Neuronal stem cell (in vitro differentiated cells): ENCODE measurements around the gene KMT2C.

Experiments used
- DNase-seq: peaks from one replicate; pipeline ENCODE4 v3.0.0-alpha.2; 2013; ENCODE audit warnings: low spot score
- H2AFZ ChIP-seq: one replicate; pipeline ENCODE4 v1.6.1; 2013; ENCODE audit warnings: mild to moderate bottlenecking, low read length, inconsistent platforms
- H2AK5ac ChIP-seq: 2 replicates; pipeline ENCODE4 v1.6.1; 2013; ENCODE audit warnings: low read depth, mild to moderate bottlenecking, inconsistent platforms, low read length, moderate library complexity, mixed read lengths
- H2BK120ac ChIP-seq: 2 replicates; pipeline ENCODE4 v1.6.1; 2013; ENCODE audit warnings: low read depth, mild to moderate bottlenecking, inconsistent platforms, low read length, moderate library complexity, mixed read lengths
- H2BK12ac ChIP-seq: one replicate; pipeline ENCODE4 v1.6.1; 2013; ENCODE audit warnings: low read length, inconsistent platforms
- H2BK15ac ChIP-seq: 2 replicates; pipeline ENCODE4 v1.6.1; 2013; ENCODE audit warnings: mild to moderate bottlenecking, low read length, inconsistent platforms, mixed read lengths
- H2BK5ac ChIP-seq: one replicate; pipeline ENCODE4 v1.6.1; 2013; ENCODE audit warnings: inconsistent platforms, mild to moderate bottlenecking, low read length, moderate library complexity
- H3K14ac ChIP-seq: one replicate; pipeline ENCODE4 v1.6.1; 2013; ENCODE audit warnings: low read length, inconsistent platforms
- H3K18ac ChIP-seq: 2 replicates; pipeline ENCODE4 v1.6.1; 2013; ENCODE audit warnings: low read length, inconsistent platforms
- H3K23ac ChIP-seq: 2 replicates; pipeline ENCODE4 v1.6.1; 2013; ENCODE audit warnings: low read depth, mild to moderate bottlenecking, mixed read lengths, low read length, inconsistent platforms; ENCODE audit not compliant: poor library complexity
- H3K27ac ChIP-seq: replicated peaks from 3 replicates; pipeline ENCODE4 v1.5.1; 2013; ENCODE audit warnings: low read length, inconsistent platforms
- H3K27me3 ChIP-seq, 3 experiments: 2 replicates each; pipeline ENCODE4 v1.6.1; 2013; ENCODE audit warnings: low read length in 3 of 3, mild to moderate bottlenecking in 2 of 3, inconsistent platforms in 1 of 3, low read depth in 1 of 3, mixed read lengths in 1 of 3, moderate library complexity in 1 of 3; ENCODE audit not compliant: control insufficient read depth in 3 of 3, insufficient read depth in 3 of 3
- H3K36me3 ChIP-seq, 2 donors: replicated peaks in 1 of 2; 2 replicates each; pipeline ENCODE4 v1.6.1; 2013; ENCODE audit warnings: low read length in 2 of 2; ENCODE audit not compliant: control insufficient read depth in 2 of 2, insufficient read depth in 2 of 2
- H3K4ac ChIP-seq: 2 replicates; pipeline ENCODE4 v1.6.1; 2013; ENCODE audit warnings: inconsistent platforms, mild to moderate bottlenecking, low read length, moderate library complexity
- H3K4me1 ChIP-seq, 2 donors: 1 replicate in 1 of 2; 2 replicates in 1 of 2; pipeline ENCODE4 v1.6.1; 2013; ENCODE audit warnings: low read length in 2 of 2, low read depth in 1 of 2; ENCODE audit not compliant: control insufficient read depth in 2 of 2, insufficient read depth in 1 of 2
- H3K4me2 ChIP-seq: one replicate; pipeline ENCODE4 v1.6.1; 2013; ENCODE audit warnings: mild to moderate bottlenecking, low read length, inconsistent platforms; ENCODE audit not compliant: insufficient read depth, poor library complexity, severe bottlenecking
- H3K4me3 ChIP-seq, 2 donors: 2 replicates each; pipeline ENCODE4 v1.5.1; 2013; ENCODE audit warnings: low read length in 2 of 2, mild to moderate bottlenecking in 2 of 2, inconsistent platforms in 1 of 2, moderate library complexity in 1 of 2
- H3K79me1 ChIP-seq: one replicate; pipeline ENCODE4 v1.6.1; 2013; ENCODE audit warnings: low read depth, mild to moderate bottlenecking, inconsistent platforms, low read length, moderate library complexity
- H3K9ac ChIP-seq: one replicate; pipeline ENCODE4 v1.6.1; 2013; ENCODE audit warnings: mild to moderate bottlenecking, low read depth, low read length, inconsistent platforms; ENCODE audit not compliant: poor library complexity
- H3K9me3 ChIP-seq, 2 donors: replicated peaks in 1 of 2; 2 replicates each; pipeline versions ENCODE3 to v1.6.1; 2013; ENCODE audit warnings: low read length in 2 of 2, mild to moderate bottlenecking in 2 of 2, inconsistent platforms in 1 of 2, low read depth in 1 of 2, mixed read lengths in 1 of 2, moderate library complexity in 1 of 2; ENCODE audit not compliant: control insufficient read depth in 2 of 2, insufficient read depth in 1 of 2
- H4K8ac ChIP-seq: one replicate; pipeline ENCODE4 v1.6.1; 2013; ENCODE audit warnings: low read depth, mild to moderate bottlenecking, inconsistent platforms, low read length, moderate library complexity
- H4K91ac ChIP-seq: one replicate; pipeline ENCODE4 v1.6.1; 2013; ENCODE audit warnings: low read length, low read depth, mild to moderate bottlenecking, inconsistent platforms; ENCODE audit not compliant: poor library complexity
- WGBS, 2 donors: extraction: QIAGEN DNeasy Blood & Tissue Kit; methylation state at CpG; one replicate each; pipeline ENCODE4 v1.1.7; 2013; ENCODE audit warnings: missing lambda C conversion rate in 2 of 2, mixed read lengths in 1 of 2; ENCODE audit not compliant: insufficient read length in 2 of 2, insufficient replicate concordance in 1 of 2; ENCODE audit errors: extremely low coverage in 2 of 2; 5-methylcytosine and 5-hydroxymethylcytosine counted together

KMT2C gene

GRCh38 chr7:152177681-152178404 lies 258.0 kb downstream of the KMT2C start:
- WGBS, 2 donors, result no CpG with 5 or more reads among the region's 7 CpGs
- peaks cover 34 to 97% of the 10 kb centered on the region in 2 donors for H3K36me3 ChIP-seq

GRCh38 chr7:152176797-152177196 lies 259.0 kb downstream of the KMT2C start:
- no peak overlapping the region for H2BK15ac ChIP-seq
- DNase-seq, result no peak
- no peak overlapping the region for H3K4me3 ChIP-seq
- H2AFZ ChIP-seq, result no peak overlapping the region
- no peak overlapping the region for H2AK5ac ChIP-seq
- H3K23ac ChIP-seq, result no peak overlapping the region
- no peak overlapping the region for H4K8ac ChIP-seq
- no peak overlapping the region for H2BK120ac ChIP-seq
- no peak overlapping the region for H3K27ac ChIP-seq
- no peak overlapping the region for H3K4ac ChIP-seq
- H3K18ac ChIP-seq, result no peak overlapping the region
- H3K36me3 ChIP-seq, result peaks cover 29 to 97% of the 10 kb centered on the region in 2 donors
- no peaks in the 10 kb centered on the region for H3K27me3 ChIP-seq
- no peaks in the 10 kb centered on the region for H3K4me1 ChIP-seq
- WGBS, 2 donors, result no CpG with 5 or more reads among the region's 2 CpGs
- no peak overlapping the region for H3K4me2 ChIP-seq
- no peak overlapping the region for H4K91ac ChIP-seq
- peaks cover 0 to 2% of the 10 kb centered on the region in 2 donors for H3K9me3 ChIP-seq
- no peaks in the 10 kb centered on the region for H3K79me1 ChIP-seq
- H3K14ac ChIP-seq, result no peak overlapping the region
- no peak overlapping the region for H3K9ac ChIP-seq
- H2BK12ac ChIP-seq, result no peak overlapping the region
- H2BK5ac ChIP-seq, result no peak overlapping the region

More at GRCh38 chr7:152177681-152178404, 258.0 kb downstream of the KMT2C start:
- no peak overlapping the region for H3K14ac ChIP-seq
- DNase-seq, result no peak
- no peak overlapping the region for H3K4me2 ChIP-seq
- no peak overlapping the region for H2BK15ac ChIP-seq
- H3K4me3 ChIP-seq, result no peak overlapping the region
- H3K9ac ChIP-seq, result no peak overlapping the region
- no peaks in the 10 kb centered on the region for H3K79me1 ChIP-seq
- peaks cover 0 to 2% of the 10 kb centered on the region in 2 donors for H3K9me3 ChIP-seq
- no peak overlapping the region for H2AK5ac ChIP-seq
- H2BK120ac ChIP-seq, result no peak overlapping the region
- H2BK12ac ChIP-seq, result no peak overlapping the region
- H3K18ac ChIP-seq, result no peak overlapping the region
- no peak overlapping the region for H2AFZ ChIP-seq
- H3K4me1 ChIP-seq, result no peaks in the 10 kb centered on the region
- H4K91ac ChIP-seq, result no peak overlapping the region
- H3K23ac ChIP-seq, result no peak overlapping the region
- no peak overlapping the region for H2BK5ac ChIP-seq
- H3K27ac ChIP-seq, result no peak overlapping the region
- H3K27me3 ChIP-seq, result no peaks in the 10 kb centered on the region
- no peak overlapping the region for H4K8ac ChIP-seq
- H3K4ac ChIP-seq, result no peak overlapping the region

DNA sequence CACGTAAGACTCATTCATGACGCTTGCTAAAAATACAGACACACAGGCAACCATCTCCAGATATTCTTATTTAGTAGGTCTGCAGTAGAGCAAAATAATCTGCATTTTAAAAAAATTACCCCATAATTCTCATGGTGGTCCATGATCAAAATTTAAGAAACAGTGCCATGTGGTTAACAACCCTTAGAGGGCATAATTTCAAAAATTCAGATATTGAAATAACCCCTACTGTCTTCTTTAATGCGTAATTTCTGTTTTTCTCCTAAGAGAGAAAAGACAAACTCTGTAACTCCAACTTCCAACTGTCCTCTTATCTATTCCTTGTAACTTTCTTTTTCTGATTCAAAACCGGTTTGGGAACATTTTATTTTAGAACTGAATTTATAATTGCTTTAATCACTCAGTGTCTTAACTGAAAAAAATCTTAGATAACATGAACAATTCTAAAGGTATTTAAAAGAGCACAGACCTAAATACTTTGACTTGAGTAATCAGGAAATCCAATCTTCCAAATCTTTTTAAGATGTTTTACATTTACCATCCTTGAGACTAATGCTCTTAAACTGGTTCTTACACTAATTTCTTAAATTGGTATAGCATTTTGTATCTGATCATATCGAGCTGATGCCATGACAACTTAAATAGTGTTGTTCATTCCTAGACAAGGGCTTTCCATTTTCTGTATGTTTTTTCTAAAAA lies 262.3 kb downstream of the KMT2C start:
- Histone ChIP-seq H3K79me1 (no peaks in the 10 kb centered on the region), H4K91ac (no peak overlapping the region), H2BK12ac (no peak overlapping the region), H3K27ac (no peak overlapping the region), H3K4me2 (no peak overlapping the region), H3K4ac (no peak overlapping the region), H4K8ac (no peak overlapping the region), H2BK120ac (no peak overlapping the region), H3K23ac (no peak overlapping the region), H2BK15ac (no peak overlapping the region), H3K18ac (no peak overlapping the region), H3K4me3 (no peak overlapping the region), H3K4me1 (no peaks in the 10 kb centered on the region), H3K9ac (no peak overlapping the region), H3K27me3 (no peaks in the 10 kb centered on the region), H3K14ac (no peak overlapping the region), H2AK5ac (no peak overlapping the region), H2BK5ac (no peak overlapping the region), H3K9me3 (peaks cover 0 to 2% of the 10 kb centered on the region in 2 donors), H2AFZ (no peak overlapping the region), H3K36me3 (peaks cover 18 to 97% of the 10 kb centered on the region in 2 donors)
- no CpG with 5 or more reads among the region's 5 CpGs for WGBS, 2 donors
- DNase-seq, result no peak

DNA sequence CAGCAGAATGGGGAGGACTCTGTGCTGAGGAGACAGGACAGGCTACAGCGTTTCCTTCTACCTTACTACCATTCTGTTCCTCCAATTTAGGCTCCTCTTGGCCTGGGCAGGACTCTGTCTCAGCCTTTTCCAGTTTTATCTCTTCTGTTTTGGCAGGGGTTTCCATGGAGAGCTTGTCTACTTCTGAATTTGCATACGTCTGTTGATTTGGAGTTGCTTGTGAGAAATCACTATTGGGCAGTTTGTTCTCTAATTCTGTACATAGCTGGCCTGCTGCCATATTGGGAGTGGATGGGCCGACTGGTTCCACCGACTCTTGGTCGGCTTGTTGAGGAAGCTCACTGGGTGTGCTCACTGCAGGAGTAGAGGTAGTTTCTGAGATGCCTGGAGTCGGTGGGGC lies 273.5 kb downstream of the KMT2C start:
- no peak overlapping the region for H3K27ac ChIP-seq

More for the DNA sequence above, 273.5 kb downstream of the KMT2C start:
- H3K9ac ChIP-seq, result no peak overlapping the region
- H3K18ac ChIP-seq, result no peak overlapping the region
- H2BK5ac ChIP-seq, result no peak overlapping the region
- H2BK12ac ChIP-seq, result no peak overlapping the region
- peaks cover 31 to 96% of the 10 kb centered on the region in 2 donors for H3K36me3 ChIP-seq
- H2AFZ ChIP-seq, result no peak overlapping the region
- no peak overlapping the region for H4K91ac ChIP-seq
- no peak overlapping the region for H3K4me3 ChIP-seq
- H3K79me1 ChIP-seq, result no peaks in the 10 kb centered on the region
- no peak for DNase-seq
- H2BK15ac ChIP-seq, result no peak overlapping the region
- no peak overlapping the region for H3K23ac ChIP-seq
- H3K4me1 ChIP-seq, result no peaks in the 10 kb centered on the region
- no peaks in the 10 kb centered on the region for H3K27me3 ChIP-seq
- H4K8ac ChIP-seq, result no peak overlapping the region
- no peak overlapping the region for H2AK5ac ChIP-seq
- WGBS, 2 donors, result no CpG with 5 or more reads among the region's 6 CpGs
- H3K14ac ChIP-seq, result no peak overlapping the region
- H3K4me2 ChIP-seq, result no peak overlapping the region
- no peaks in the 10 kb centered on the region for H3K9me3 ChIP-seq
- H3K4ac ChIP-seq, result no peak overlapping the region
- H2BK120ac ChIP-seq, result no peak overlapping the region
